NCI-H2227 (cell line): ENCODE data around the gene FAM168B.

Source experiments
- DNase-seq: peaks from one replicate; lab custom pipeline; 2025; ENCODE audit not compliant: unreplicated experiment; lab: John Stamatoyannopoulos, UW

The FAM168B gene

DNA sequence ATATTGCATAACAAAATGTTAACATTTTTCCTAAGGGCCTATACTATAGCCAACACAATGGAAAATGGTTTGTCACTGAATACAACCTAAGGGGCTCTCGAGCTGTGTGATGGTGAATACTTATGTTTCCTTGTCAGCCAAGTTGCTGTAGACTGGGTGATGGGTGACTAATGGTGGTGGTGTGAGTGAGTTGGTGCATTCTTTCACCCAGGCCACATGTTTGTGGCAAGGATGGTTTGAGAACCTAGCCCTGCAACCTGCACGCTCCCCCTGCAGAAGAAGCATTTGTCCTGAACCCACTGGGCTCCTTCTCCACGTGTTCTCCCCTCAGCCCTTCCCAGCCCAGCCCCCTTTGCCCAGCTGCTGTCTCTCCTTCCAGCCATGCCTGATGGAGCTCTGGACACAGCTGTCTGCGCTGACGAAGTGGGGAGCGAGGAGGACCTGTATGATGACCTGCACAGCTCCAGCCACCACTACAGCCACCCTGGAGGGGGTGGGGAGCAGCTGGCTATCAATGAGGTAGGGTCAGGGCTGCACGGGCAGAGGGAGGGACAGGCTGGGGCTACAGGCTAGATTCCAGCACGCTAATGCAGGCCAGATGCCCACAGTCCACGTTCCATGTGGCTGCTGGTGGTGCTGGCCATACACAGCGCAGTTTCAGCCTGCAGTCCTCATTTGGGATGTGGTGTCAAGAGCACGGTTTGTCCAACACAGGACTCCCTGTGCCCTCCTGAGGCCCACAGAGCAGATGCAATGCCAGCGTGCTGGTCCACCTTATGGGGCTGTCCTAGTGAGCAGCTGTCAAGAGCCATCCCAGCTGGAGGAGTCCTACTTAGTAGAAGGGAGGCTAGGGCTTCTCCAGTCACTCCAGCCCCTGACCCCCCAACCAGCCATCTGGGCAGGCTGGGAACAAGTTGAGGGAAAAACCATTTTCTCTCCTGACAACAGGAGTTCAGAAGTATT lies 65.4 kb downstream of the FAM168B start:
- DNase-seq: no peak

DNA sequence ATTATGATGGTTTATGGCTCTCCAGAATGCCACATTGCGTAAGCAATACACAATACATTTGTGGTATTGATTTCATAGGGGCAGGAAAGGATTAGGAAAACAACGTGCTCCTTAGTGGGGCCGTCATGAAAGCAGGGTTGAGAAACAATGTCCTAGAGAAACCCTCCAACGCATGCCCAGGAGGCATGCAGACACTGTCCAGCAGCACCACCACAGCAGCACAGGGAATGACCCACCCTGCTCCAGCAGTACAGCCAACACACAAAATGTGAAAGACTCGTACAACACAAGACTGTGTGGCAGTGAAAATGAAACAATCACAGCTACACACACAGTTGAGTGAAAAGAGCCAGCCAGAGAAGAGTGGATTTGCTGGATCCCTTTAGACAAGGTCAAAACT lies 66.3 kb downstream of the FAM168B start:
- DNase-seq: no peak

DNA sequence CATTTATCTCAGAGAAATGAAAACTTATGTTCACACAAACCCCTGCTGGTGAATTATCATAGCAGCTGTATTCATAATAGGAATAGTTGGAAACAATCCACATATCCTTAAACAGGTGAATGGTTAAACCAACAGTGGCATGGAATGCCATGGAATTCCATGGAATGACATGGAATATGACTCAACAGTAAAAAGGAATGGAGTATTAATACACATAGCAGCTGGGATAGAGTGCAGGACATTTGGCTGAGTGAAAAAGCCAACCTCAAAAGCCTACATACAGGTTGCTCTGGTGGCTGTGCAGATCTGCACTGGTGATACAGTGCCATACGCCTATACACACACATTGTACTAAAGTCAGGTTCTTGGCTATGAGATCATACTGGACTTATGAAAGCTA lies 69.5 kb downstream of the FAM168B start:
- no peak for DNase-seq

DNA sequence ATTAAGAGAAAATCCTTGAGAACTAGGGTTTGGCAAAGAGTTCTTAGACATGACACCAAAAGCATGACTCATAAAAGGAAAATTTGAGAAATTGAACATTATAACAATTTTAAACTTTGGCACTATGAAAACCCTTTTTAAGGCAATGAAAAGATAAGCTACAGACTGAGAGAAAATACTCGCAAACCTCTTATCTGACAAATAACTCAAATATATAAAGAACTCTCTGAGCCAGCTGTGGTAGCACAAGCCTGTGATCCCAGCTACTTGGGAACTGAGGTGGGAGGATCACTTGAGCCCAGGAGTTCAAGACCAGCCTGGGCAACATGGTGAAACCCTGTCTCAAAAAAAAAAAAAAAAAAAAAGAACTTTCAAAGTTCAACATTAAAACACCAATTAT lies 70.5 kb downstream of the FAM168B start:
- no peak for DNase-seq

DNA sequence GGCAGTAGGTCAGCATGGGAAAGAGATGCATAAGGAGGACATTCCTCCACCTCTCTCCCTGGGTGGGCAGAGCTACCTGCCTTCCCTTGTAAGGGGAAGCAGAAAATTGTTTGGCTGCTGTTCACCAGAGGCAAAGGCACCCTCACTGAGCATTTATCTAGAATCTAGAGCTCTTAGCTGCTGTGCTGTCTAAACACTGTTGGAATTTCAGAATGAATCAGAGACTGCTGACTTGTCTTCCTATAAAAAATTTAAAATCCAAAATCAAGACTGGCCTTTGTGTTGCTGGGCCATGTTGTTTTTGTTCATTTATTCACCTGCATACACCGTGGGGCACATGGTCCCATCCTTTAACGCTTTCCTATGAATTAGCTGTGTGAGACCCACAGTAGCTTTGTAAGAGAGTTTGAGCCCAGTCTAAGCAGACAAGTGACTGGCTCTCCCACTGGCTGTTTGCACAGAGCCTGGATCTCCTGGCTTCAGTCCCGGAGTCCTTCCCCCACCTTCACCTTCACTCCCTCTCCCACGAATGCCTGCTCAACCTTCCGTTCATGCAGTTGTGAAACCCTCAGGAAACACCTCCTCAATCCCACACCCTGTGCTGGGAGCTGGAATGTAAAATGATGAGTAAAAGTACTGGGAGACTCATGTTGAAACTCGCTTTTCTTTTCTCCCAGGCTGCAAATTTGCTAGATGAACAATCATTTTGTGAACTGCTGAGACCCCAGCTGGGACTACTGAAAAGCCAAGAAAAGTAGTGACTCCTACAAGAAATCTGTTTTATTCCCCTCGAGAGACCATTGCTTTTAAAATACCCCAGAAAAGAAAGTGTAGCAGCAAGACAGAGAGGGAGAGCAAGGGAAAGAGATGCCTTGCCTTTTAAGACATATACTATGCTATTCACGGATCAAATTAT lies 76.2 kb downstream of the FAM168B start:
- no peak for DNase-seq

DNA sequence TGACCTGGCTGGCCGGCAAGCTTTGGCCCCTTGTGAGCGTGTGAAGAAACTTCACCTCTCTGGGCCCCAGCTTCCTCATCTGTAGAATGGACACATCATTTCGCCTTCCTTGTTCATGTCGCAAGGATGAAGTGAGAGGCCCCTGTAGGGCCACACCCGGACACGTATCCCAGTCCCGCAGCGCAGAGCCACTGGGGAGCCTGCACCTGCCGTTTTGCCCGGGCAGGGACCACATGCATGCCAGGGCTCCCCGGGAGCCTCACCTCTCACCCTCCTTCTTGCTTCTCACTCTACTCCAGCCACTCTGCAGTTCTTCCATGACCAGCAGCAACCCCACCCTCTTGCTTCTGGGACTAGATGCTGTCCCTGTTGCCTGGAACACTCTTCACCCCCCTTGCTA lies 77.5 kb downstream of the FAM168B start:
- no peak for DNase-seq

DNA sequence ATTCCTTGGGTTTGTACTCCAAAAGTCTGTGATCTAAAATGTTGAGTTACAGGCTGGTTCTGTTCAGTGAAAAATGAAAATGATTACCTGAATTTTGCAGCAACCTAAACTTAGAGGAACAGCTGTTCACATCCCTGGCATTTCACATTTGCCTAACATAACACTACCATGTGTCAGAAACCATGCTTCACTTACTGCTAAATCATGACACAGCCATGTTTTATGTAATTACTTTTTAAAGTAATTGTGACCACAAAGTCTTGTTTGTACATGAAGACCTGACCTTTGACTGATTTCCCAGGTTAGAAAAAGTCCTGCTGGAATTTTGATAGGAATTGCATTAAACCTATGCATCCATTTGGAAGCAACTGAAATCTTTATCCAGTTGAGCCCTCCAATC lies 79.1 kb downstream of the FAM168B start:
- DNase-seq: no peak

DNA sequence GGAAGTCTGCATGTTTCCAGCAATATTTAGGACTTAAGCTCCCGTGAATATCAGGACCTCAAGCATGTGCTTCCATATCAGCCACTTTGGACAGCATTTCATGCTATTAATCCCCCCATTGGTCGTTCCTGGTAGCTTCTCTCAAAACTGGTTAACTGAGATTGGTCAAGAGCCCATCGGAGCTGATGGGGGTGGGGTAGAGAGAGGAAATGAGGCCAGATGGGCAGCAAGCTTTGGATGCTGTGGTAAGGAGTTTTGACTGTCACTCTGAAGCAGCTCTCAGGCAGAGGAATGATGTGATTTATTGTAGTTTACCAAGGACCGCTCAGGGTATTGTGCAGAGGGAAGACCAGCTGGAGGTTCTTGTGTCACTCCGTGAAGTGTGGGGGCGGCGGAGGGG lies 81.8 kb downstream of the FAM168B start:
- DNase-seq: no peak

DNA sequence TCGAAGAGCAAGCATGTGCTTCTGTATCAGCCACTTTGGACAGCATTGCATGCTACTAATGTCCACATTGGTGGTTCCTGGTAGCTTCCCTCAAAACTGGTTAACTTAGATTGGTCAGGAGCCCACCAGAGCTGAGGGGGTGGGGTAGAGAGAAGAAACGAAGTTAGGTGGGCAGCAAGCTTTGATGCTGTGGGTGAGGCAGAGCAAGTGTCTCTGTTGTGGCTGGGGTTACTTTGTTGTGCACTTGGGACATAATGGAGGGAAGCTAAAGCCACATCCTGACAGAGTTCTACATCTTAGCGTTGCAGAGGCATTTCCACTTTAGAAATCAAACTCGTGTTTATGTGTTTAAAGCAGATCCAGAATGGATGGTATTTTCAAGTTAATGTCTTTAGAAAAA lies 82.7 kb downstream of the FAM168B start:
- no peak for DNase-seq

DNA sequence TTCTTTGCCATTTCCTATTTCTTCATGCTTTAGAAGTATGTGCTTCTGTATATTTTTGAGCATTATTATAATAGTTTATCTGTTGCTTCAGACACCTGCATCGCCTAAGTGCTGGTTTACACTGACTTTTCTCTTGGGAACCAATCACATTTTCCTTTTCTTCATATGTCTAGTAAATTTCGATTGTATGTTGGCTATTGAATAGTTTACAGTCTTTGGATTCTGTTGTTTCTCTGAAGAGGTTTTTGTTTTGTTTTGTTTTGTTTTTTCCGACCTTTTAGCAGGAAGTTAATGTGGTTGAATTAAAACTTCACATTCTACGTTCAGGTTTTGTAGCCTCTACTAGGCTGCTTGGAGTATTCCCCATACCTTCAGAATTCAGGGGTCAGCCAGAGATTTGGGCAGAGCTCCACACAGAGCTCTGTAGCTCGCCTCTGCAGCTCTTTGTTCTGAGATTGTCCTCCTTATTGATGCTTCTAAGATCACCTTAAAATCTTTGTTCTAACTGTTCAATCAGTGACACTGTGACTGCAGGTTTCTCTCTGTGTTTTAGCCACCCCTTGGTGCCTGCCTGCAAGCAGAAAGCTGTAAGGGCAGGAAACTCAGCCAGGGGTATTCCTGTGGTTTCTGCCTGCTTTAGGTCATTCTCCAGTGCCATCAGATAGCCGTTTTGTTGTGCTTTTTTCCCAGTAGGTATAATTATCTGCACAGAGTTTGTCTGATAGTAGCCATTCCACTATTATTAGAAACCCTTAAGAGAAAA lies 83.4 kb downstream of the FAM168B start:
- no peak for DNase-seq

DNA sequence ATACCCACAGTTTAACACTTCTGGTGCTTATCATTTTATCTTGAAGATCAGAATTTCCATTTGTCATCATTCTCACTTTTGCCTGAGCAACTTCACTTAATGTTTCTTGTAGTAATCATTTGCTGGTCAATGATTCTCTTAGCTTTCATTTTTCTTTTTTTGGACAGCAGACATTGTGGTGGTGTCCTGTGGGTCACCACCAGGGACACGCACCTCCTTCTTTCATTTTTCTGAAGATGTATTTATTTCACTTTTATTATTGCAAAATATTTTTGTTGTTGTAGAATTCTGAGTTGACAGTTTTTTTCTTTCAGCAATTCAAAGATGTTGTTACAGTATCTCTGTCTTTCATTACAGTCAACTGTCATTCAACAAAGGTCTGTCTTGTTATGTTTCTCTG lies 84.3 kb downstream of the FAM168B start:
- DNase-seq: no peak

DNA sequence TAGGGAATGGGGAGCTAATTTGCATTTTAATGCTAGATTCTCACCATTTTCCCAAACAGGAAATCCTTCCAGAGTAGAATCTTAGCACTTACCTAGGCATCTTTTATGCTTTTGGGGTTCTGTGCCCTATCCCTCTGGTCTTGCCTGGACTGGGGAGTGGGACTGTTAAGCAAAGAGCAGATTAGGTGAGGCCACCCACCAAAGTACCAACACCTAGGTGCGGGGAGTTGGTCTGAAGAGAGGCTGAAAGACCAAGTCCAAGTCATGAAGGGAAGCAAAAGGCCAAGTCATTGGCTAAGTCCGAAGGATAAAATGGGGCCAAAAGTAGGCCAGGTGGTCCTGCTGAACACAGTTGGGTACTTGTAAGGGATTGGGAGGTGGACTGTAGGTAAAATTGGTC lies 86.7 kb downstream of the FAM168B start:
- DNase-seq: no peak

DNA sequence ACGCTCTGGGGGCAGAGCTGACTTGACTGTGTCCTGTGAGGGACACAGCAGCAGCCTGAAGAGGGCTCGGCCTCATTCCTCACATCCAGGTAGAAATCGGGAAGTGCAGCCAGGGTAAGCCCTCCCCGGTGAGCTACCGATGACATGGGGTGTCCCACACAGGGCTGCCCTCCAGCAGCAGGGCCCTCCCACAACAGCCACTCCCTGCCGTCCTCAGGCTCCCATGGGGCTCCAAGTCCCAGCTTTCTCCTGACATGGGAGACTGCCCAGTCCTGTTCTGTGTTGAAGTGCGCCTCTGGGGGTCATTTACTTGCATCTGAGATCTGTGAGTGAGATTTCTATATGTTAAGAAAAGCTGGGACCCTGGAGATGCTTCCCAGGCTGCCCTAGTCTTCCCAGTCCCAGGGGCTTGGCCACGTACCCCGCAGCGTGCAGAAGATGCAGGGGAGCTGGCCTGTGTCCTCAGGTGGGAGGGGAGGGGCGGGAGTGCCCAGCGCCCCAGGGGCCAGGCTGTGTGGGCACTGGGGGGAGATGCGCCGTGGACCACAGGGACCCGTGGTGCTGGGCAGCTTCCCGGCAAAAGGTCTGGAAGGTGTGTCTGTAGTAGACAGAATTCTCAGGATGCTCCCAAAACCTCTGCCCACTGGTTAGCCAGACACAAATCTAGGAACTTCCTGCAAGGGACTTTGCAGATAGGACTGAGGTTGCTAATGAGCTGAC lies 87.9 kb downstream of the FAM168B start:
- DNase-seq: no peak

DNA sequence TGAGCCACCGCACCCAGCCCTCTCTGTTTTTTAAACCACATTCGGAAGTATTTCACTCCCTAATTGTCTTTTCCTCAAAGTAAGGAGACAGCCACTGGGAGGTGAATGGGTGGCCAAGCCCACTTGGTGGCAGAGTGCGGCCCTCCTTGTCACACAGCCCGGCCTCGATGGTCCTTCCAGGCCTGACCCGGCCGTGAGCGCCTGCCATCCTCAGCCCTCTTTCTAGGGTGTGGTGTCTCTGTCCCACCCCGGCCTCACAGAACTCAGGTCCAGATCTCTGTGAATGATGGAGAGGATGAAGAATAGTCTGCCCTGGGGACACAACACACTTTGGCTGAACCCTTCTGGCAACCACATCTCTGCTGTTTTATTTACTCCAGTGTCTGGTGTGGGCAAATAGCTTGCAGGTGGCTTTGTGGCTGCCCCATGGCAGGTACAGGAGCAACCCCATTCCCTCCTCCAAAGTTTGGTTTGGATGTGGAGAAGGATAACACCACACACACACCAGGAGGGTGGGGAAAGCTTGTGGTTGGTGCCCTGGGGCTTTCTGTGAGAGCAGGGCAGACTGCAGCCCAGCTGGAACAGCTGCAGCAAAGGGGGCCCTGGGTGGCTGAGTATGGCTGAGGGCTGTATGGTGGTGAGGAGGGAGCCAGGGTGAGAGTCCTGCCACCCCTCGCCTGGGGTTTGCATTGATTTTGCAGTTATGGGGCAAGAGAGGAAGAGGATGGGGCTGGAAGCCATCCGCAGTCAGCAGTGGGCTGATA lies 88.6 kb downstream of the FAM168B start:
- DNase-seq: no peak

DNA sequence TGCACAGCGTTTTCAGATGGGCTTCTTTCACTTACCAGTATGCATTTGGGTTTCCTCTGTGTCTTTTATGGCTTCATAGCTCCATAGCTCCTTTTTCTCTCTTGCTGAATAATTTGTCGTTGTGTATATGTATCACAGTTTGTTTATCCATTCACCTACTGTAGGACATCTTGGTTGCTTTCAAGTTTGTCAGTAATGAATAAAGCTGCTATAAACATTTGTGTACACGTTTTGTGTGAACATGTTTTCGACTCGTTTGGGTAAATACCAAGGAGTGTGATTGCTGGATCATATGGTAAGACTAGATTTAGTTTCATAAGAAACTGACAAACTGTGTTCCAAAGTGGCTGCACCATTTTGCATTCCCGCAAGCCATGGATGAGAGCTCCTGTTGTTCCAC lies 94.7 kb downstream of the FAM168B start:
- no peak for DNase-seq
